Measurements from ENCODE around the gene ANTXRL.
A peak's percentile ranks its signal among the peaks of the same experiment; 100 is the strongest.
"Not testable (repeated sequence)": the region's sequence is repeated elsewhere in the genome, so short reads cannot be mapped to it uniquely, and the experiment has no call there.

The ANTXRL gene

DNA sequence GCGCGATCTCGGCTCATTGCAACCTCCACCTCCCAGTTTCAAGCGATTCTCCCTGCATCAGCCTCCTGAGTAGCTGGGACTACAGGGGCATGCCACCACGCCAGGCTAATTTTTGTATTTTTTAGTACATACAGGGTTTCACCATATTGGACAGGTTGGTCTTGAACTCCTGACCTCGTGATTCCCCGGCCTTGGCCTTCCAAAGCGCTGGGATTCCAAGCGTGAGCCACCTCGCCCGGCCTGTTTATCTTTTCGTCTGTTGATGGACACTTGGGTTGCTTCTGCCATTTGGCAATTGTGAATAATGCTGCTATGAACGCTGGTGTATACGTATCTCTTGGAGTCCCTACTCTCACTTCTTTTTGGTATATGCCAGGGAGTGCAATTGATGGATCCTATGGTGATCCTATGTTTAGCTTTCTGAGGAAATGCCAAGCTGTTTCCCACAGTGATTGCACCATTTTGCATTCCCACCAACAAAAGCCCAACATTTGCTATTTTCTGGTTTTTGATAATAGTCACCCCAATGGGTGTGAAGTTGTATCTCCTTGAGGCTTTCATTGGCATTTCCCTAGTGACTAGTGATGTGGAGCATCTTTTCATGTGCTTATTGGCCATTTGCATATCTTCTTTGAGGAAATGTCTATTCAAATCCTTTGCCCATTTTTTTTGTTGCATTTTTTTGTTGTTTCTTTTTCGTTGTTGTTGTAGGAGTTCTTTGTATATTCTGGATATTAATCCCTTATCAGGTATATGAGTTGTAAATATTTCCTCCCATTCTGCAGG, 3.5 kb downstream of the ANTXRL start:
- no peak overlapping the region for H3K27ac ChIP-seq
- no peak overlapping the region for H3K4me3 ChIP-seq

DNA sequence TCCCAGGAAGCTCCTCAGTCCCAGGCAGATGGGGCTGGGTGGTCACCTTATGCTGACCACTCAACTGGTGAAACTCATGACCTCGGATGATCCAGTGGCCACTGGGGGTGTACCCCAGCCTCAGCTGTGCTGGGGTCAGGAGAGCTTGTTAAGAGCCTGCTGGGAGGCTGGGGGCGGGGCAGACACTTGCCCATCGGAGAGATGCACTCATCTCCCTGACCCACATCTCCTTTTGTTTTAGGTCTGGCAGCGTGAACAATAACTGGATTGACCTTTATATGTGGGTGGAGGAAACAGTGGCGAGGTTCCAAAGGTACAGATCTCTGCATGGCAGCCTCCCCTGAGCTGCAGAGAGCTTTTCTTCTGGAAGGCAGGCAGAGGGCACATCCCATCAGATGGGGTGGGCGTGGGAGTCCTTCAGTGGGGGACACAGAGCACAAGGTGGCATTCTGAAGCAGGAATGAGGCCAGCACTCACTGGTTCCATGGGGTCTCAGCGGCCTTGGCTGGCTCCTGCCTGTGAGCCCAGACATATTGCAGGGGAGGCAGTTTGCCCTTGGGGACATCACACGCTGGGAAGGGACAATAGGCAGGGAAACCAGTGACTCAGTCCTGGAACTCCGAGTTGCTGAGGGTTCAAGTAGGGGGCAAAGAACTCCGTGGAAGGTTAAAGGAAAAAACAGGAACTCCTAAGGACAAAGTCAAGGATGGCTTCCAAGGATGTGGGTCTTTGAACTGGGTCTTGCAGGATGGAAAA, 5.2 kb downstream of the ANTXRL start:
- no peak overlapping the region for H3K4me3 ChIP-seq
- no peak overlapping the region for H3K27ac ChIP-seq

DNA sequence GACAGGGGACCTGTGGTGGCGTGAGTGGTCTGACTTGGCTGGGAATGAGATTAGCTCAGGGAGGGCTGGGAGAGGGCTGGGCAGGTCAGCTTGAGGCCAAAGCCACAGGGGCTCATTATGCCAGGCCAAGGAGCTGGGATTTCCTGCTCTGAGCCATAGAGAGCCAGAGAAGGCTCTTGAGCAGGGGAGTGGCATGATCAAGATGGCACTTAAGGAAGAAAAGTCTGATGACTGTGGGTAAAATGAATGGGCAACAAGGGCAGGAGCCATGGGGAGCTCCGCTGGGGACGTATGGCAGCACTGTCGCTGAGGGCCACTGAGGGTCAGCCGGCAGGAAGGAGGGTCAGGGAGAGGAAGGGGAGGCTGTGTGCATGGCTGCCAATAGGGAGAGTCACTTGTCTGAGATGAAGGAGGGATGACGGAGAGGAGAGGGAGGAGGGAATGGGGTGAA, 5.8 kb downstream of the ANTXRL start:
- Histone ChIP-seq H3K4me3 (no peak overlapping the region), H3K27ac (no peak overlapping the region)

DNA sequence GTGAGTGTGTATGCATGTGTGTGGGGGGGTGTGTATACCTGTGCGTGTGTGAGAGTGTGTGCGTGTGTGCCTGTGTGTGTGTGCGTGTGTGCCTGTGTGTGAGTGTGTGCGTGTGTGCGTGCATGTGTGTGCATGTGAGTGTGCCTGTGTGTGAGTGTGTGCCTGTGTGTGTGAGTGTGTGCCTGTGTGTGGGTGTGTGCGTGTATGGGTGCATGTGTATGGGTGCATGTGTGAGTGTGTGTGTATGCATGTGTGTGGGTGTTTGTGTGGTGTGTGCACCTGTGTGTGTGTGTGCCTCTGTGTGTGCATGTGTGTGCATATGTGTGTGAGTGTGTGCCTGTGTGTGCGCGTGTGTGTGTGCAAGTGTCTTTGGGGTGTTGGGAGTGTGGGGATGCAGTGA, 6.4 kb downstream of the ANTXRL start:
- Histone ChIP-seq H3K27ac (no peak overlapping the region), H3K4me3 (no peak overlapping the region)

DNA sequence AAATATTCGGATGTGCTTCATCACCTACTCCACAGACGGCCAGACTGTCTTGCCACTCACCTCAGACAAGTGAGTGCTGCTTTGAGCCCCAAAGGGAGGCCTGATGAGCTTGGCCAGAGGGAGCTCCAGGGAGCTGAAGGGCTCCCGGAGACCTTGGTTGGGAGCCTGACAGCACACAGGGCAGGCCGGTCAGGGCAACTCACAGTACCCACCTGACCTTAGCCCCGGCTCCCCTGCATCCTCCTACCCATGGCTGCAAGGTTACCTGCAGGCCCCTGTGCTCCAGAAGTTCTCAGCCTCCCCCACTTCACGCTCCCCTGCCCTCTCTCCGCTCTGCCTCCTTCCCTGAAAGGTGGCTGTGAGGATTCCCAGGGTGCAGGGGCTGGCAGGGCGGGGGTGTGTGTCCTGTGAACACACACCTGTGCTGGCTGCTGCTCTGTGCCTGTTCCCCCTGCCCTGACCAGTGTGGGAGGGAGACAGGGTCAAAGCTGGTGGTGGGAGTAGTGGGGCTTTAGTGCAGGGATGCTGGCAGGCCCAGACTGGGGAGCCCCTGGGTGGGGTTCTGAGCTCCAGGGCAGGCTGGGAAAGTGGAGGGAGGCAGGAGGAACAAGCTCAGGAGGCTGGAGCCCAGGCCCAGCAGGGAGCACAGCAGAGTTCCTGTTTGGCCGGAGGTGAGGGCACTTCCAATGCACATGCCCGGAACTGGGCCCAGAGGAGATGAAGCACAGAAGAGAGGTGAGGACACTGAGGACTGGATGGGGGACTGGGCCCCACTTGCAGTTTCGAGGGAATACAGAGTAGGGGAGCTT, 7.2 kb downstream of the ANTXRL start:
- H3K4me3 ChIP-seq: no peak overlapping the region
- H3K27ac ChIP-seq: no peak overlapping the region

DNA sequence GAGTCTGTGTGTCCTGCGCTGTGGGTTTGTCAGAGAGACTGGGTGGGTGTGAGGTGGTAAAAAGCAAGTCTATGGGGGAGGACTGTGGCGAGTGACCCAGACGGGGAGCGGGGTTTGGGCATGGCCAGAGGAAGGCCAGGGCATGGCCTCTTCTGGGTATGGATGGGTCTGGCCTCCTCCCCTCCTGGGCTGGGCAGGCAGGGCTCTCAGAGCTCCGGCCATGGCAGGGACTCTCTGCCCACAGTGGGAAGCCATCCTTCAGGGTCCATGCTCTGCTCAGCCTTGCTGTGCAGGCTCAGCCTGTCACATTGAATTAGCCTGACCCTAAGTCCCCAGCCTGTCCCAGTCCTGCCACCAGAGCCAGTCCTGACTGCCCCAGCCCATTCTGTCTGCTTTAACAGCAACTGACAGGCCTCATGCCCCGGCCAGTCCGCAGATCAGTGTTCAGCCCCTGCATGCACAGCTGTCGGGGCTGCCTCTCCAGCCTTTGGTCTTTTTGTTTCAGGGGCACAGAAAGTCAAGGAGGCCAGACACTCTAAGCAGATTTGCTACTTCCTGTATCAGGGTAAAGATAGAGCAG, 7.9 kb downstream of the ANTXRL start:
- no peak overlapping the region for H3K4me3 ChIP-seq
- H3K27ac ChIP-seq: no peak overlapping the region

DNA sequence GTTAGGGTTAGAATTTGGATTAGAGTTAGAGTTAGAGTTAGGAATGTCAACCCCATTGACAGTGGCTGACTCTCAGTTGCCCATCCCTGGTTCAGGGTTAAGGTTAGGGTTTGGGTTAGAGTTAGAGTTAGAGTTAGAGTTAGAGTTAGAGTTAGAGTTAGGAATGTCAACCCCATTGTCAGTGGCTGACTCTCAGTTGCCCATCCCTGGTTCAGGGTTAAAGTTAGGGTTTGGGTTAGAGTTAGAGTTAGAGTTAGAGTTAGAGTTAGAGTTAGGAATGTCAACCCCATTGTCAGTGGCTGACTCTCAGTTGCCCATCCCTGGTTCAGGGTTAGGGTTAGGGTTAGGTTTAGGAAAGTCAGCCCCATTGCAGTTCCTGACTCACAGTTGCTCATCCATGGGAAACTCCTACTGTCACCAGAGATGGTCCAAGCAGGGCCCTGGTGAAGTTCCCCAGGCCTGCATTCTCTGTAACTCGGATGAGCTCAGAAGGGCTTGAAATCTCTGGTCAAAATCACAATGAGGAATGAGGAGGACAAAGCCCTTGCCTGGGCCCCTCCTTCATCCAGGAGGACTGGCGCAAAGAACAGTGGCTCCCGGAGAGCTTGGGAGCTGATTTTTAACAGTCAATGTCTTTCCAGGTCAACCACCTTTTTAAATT, 8.7 kb downstream of the ANTXRL start:
- H3K4me3 ChIP-seq, H3K27ac ChIP-seq: not testable (repeated sequence)

DNA sequence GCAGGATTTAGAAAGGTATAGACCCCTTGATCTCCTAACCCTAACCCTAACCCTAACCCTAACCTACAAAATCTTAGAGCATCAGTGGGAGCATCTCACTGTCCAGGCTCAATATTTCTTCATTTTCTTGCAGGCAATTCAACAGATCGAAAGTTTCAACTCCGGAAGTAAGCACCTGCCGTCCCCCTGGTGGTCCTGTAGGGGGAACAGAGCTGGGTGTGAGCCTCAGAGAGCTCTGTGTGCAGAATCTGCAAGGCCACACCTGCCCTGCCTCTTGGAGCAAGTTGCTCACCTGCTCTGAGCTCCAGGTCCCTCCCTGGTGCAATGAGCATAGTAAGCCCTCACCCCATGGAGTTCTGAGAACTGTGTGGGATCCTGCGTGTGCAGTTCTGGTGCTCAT, 9.3 kb downstream of the ANTXRL start:
- H3K27ac ChIP-seq, H3K4me3 ChIP-seq: not testable (repeated sequence)

DNA sequence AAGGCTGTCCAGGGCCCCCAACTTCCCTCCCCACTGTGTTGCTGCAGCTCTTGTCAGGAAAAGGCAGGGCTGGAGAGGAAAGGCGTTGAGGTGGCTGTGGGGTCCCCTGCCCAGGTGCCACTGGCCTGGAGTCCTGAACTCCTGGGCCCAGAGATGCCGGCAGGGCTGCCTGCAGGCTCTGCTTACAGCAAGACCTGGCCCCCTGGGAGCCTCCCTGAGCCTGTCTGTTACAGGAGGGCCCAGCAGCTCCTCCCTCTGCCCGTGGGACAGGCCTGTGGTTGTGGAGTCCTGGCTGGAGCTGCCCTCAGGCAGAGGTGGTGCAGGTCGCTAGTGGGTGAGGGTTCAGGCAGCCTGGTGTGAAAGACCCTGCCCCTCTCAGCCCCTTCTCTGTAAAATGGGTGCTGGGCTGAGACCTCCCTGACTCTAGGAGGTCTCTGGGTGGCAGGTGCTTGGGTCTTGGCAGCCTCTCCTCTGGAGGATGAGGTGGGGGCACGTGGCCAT, 9.9 kb downstream of the ANTXRL start:
- Histone ChIP-seq H3K27ac (no peak overlapping the region), H3K4me3 (no peak overlapping the region)

DNA sequence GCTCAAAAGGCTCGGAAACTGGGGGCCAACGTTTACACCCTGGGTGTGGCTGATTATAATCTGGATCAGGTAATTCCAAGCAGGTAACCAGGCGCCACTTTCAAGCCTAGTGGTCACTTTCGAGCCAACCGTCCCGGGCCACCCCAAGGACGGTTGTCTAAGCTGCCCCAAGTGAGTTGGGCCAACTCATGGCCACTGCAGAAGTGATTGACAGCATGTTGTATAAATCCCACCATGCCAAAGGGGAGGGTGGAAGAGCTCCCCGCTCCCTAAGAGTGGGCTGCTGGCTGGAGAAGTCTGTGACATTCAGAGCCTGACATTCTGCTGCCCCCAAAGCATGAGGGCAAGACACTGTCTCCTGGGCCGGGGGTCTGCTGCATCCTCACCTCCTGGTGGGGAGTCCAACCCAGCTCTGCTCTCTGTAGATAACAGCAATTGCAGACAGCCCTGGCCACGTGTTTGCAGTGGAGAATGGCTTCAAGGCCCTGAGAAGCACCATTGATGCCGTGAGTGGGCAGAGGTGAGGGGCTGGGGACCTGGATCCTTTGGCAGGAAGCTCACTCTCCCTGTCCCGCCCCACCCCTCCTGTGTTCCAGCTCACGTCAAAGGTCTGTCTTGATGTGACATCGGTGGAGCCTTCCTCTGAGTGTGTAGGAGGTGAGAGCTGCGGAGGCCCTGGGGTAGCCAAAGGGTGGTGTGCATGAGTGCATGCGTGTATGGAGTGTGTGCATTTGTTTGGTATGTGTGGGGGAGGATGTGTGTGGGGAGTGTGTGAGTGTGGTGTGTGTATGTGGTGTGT, 10.8 kb downstream of the ANTXRL start:
- H3K4me3 ChIP-seq: no peak overlapping the region
- no peak overlapping the region for H3K27ac ChIP-seq

DNA sequence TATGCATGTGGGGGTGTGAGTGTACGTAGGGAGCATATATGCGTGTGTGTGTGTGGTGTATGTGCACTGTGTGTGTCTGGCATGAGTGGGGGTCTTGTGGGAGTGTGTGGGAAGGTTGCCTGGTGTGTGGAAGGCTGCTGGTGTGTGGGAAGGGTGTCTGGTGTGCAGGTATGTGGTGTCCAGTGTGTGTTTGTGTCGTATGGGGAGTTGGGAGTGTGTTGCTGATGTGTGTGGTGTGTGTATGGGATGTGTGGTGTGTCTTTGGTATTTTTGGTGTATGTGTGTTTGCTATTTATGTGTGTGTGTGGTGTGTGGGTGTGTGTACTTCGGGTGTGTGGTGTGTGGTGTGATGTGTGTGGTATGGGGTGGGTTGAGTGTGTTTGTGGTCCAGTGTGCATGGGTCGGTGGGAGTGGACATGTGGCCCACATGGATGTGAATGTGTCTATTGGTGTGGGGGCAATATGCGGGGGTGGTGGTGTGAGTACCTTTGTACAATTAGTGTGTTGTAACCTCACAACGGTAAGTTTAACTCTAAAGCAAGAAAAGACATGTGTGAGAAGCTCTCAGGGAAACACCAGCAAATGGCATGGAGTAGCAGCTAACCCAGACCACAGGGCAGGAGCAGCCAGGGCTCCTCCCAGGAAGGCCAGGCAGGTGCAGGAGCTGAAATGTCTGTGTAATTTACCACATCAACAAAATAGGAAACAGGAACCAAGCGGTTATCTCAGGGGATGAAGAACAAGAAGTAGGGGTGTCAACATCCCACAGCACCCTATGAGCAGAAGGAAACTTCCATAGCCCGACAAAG, 11.9 kb downstream of the ANTXRL start:
- no peak overlapping the region for H3K27ac ChIP-seq
- no peak overlapping the region for H3K4me3 ChIP-seq

DNA sequence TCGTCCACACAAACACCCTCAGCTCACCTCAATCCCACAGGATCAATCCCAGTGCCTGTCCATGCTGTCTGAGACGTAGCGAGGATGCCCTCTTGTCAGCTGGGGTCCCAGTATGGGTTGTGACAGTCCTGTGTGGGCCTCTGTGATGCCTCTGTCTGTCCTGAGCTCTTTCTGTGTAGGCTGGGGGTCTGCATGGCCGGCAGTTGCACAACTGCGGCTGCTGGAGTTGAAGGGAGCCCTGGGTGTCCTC, 12.4 kb downstream of the ANTXRL start:
- no peak overlapping the region for H3K4me3 ChIP-seq
- H3K27ac ChIP-seq: peak overlapping the region in 2 of 21 experiments; percentile 30 to 38

DNA sequence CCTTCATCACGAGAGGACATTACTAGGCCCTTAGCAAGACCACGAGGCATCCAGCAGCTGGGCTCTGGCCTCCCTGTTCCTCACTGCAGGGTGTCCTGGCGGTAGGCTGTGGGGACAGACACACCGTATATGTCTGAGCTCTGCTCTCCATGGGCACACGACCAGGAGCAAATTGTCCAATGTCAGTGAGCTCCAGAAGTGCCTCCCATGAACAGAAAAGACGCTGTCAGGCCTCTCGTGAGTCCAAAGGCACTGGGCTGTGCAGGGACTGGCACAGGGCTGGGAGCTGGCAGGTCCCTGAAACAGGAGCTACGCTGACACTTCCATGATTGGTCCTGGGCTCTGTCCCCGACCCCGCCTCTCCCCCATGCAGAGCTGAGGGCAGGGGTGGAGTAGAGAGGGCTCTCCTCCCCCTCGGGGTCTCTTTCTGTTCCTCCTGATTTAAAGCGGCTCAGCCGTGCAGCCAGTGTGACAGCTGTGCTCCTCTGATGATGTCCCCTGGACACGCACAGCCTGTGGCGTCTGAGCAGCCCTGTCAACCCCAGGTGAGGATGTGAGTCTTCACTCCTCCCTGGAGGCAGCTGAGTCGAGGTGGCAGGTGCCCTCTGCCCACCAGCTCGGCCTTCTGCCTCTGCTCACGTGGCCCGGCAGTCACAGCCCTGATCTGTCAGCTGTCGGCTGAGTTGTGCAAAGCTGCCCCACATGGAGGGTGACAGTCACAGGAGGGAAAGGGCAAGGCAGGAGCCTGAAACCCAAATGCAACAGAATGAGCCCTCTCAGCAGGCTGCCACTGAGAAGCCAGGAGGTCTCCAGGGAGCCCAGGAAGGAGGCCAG, 13.0 kb downstream of the ANTXRL start:
- no peak overlapping the region for H3K4me3 ChIP-seq
- H3K27ac ChIP-seq: peak overlapping the region in 2 of 21 experiments; percentile 30 to 38

DNA sequence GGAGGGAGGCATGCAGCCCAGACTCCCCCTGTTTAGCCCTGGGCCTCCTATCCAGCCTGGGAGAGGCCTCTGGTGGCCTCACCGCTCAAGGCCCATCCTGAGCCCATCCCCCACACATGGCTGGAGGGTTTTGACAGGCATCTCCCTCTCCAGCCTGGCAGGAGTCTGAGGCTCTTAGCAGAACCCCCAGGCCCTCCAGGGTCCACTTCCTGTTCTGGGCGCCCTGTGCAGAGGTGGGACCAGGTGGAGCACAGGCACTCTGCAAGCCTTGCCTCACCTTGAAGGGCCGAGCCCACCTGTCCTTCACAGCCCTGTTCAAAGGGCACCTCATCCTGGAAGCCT, 13.5 kb downstream of the ANTXRL start:
- H3K4me3 ChIP-seq, H3K27ac ChIP-seq: not testable (repeated sequence)

DNA sequence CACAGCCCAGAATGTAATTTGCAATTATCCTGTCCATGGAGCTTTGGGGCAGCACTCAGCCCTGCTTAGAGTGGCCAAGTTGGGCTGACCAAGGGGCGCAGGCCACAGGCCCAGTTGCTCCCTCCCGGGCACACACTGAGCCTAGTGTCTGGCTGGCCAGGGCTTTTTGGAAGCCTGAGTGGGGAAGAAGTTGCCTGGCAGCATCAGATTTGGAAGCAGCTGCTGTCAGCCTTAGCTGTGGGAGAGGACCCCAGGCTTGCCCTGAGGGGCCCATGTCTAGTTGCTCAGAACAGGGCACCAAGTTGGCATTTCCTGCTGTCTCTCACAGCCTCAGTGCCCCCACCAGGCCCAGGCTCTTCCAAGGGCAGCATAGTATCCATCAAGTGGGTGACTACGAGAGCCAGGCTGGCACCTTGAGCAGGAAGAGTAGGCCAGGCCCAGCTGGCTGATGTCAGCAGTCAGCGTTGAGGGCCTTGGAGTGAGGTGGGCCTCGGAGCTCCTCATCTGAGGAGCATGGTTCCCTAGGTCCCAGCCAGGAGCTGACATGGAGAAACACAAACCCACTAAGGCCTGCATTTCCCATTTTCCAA, 14.4 kb downstream of the ANTXRL start:
- no peak overlapping the region for H3K4me3 ChIP-seq
- no peak overlapping the region for H3K27ac ChIP-seq

DNA sequence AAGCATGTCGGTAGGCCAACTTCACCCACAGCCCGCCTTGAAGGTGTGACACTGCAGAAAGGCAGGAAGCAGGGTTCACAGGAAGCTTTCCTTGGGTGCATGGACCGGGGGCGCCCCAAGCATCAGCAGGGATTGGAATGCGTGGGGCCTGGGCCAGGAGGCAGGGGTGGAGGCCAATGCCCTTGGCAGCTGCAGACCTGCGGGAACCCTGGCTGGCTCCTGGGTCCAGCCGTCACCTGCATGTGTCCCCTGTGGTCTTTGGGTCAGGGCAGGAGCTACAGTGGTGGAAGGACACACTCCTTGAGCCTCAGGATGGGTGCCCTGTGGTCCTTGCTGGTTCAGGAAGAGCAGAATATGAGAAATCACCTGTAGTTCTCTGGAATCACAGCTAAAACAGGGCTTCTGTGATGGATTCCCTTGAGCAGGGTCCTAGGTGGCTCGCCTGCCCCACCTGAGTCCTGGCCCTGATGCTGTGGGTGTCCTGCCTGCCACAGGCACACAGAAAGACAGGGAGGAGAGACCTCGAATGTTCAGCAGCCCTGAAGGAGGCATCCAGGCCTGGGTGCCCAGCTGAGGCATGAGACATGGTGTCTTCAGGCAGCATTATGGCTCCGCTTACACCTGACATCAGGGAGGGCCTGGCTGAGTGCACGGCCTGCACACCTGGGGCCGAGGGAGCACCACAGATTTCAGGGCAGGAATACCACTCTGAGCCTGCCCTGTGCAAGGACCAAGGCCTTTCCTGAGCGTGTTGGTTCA, 15.1 kb downstream of the ANTXRL start:
- H3K27ac ChIP-seq: no peak overlapping the region
- H3K4me3 ChIP-seq: no peak overlapping the region

Measured in skin epidermis (tissue), 12 donors.